ENCODE results near the gene SIGLEC7.

DNA sequence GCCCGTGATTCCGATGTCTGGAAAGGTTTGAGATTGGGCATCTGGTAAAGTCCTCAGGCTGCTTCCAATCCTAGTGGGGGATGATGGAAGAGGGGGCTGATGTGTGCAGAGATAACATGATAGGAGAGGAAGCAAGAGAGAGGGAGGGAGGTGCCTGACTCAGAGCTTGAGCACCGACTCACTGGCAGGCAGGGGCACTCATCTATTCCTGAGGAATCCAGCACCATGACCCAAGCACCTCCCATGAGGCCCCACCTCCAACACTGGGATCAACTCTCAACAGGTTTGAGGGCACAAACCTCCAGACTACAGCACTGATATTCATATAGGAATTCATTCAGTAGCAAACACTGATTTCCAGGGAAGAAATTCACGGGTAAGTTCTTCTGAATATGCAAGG, 23.0 kb upstream of the SIGLEC7 start:
- TF ChIP-seq, protein P1, sequence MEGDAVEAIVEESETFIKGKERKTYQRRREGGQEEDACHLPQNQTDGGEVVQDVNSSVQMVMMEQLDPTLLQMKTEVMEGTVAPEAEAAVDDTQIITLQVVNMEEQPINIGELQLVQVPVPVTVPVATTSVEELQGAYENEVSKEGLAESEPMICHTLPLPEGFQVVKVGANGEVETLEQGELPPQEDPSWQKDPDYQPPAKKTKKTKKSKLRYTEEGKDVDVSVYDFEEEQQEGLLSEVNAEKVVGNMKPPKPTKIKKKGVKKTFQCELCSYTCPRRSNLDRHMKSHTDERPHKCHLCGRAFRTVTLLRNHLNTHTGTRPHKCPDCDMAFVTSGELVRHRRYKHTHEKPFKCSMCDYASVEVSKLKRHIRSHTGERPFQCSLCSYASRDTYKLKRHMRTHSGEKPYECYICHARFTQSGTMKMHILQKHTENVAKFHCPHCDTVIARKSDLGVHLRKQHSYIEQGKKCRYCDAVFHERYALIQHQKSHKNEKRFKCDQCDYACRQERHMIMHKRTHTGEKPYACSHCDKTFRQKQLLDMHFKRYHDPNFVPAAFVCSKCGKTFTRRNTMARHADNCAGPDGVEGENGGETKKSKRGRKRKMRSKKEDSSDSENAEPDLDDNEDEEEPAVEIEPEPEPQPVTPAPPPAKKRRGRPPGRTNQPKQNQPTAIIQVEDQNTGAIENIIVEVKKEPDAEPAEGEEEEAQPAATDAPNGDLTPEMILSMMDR (IDR thresholded peaks at IDR 0.05): no peak
- TF ChIP-seq POLR2A (IDR thresholded peaks at IDR 0.05; ENCODE audit: low read depth): no peak

Measured in esophagus muscularis mucosa (tissue), 3 donors.